ENCODE data around the gene MCC. TPM values are rescaled to one million over a fixed set of nuclear protein-coding genes. Genes with fewer than 3 reads are reported as not detected.

MCC gene
- total RNA-seq, 1 donor from 2014 or later: 3.5 TPM

DNA sequence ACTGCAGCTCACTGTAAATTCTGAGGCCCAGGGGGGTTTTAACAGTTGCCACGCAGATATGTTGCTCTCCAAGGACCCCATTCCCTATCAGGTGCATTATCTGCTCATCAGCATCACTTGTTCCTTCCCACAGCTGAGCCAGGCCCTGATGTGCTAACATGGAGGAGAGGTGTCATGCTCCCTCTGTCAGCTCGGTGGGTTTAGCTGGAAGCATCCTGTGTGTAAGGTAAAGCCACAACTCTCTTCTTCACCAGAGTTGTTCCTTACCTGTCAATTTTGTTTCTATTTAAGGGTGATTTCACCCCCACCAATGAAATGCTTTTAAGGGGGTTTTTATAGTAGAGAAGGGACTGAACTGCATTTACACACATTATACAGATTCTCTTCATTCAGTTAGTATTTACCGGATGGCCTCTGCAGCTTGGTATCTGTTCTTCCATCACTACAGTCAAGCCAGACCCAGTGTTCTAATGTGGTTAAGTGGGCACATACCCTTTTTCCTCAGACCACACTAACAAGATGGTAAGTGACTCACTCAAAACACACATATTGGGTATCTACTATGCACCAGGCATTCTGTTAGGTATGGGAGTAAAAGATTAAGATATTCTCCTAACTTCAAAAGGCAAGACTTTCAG is 306.3 kb downstream of the MCC start:
- intact Hi-C loops (cut with micrococcal nuclease): no loop called here

GRCh38 chr5:113181409-113181808 is 306.8 kb downstream of the MCC start:
- intact Hi-C loops (cut with micrococcal nuclease): no loop called here

DNA sequence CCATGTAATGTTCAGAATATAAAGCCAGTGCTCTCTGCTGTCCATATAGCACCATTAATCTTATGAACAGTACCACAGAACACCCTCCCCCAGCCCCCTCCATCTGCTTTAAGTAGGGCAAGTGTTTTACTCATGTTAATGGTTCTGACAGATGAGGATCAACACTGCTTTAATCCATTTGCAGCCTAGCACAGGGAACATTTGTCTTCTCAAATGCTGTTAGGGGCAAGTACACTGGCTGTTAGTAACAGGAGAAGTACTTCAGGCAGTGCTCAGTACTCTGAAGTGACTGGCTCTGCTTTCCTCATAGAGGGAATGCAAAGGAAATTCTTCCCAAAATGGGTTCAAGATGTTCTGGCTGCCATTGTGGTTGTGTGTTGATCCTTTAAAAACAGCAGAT is 309.1 kb downstream of the MCC start:
- intact Hi-C loops (cut with micrococcal nuclease): loop anchor here (5.0 kb wide), 1 partner anchor 248 kb away; no protein-coding TSS in a partner anchor

- intact Hi-C loops (cut with micrococcal nuclease): loop anchor here (5.0 kb wide), 1 partner anchor 249 kb away; no protein-coding TSS in a partner anchor
Observed at GRCh38 chr5:113178073-113178779, 310.0 kb downstream of the MCC start.

DNA sequence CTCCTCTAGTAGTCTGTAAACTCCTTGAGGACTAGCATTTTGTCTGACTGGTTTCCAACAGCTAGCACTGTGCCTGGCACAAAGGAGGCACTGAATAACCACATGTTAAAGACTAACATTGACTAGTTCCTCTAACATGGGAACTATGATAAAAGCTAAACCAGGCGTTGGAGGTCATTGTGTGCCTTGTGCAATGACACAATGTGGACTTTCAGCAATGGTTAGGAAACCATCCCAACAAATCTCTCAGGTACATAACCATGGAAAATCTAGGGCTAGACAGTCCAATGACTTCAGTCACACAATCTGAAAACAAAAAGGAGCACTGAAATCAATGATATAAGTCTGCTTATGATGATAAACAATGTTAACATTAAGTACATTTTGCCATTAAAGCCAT is 311.0 kb downstream of the MCC start:
- intact Hi-C loops (cut with micrococcal nuclease): loop anchor here (5.0 kb wide), 1 partner anchor 250 kb away; no protein-coding TSS in a partner anchor

DNA sequence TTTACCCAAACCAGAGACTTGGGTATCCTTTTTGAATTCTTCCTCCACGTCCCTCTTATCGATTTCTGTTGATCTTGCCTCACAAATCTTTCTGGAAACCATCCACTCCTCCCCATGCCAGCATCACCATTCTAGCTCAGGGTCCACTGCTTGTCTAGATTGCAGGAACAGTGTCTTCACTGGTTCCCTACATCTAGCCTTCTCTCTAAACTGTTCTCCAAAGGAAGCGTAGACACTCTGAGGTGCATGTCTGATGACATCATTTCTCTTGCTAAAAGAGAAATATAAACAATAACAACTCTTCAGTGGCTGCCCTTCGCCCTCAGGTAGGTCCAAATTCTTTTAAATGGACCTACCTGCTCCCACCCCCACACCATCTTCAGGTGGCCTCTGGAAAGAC is 311.5 kb downstream of the MCC start:
- intact Hi-C loops (cut with micrococcal nuclease): loop anchor here (5.0 kb wide), 1 partner anchor 251 kb away; no protein-coding TSS in a partner anchor

GRCh38 chr5:113176196-113176595 is 312.1 kb downstream of the MCC start:
- intact Hi-C loops (cut with micrococcal nuclease): loop anchor here (5.0 kb wide), 1 partner anchor 251 kb away; no protein-coding TSS in a partner anchor

DNA sequence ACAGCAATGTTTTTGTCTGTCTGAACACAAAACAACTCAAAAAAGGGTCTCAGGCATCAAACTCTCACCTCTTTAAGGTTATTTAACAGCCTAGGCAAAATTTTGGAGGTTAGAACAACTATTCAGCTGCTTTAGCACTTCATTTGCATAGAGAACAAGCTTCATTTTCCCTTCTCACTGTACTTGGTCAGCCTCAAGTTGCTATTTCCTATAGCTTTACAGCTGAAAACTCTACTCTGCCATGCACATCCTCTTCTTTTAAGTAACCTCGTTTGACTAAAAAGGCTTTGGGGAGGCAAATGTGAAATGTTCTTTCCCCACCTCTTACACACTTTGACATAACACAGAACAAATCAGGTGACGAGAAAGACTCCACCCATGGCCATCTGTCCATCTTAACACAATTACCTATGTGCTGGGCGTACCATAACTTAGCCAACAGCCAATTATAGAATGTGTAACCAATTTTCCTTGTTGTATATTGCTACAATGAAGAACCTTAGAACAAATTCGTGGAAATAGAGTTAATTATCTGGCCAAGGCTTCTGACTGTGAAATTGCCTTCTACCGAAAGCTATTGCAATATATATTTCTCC is 315.9 kb downstream of the MCC start:
- intact Hi-C loops (cut with micrococcal nuclease): no loop called here

DNA sequence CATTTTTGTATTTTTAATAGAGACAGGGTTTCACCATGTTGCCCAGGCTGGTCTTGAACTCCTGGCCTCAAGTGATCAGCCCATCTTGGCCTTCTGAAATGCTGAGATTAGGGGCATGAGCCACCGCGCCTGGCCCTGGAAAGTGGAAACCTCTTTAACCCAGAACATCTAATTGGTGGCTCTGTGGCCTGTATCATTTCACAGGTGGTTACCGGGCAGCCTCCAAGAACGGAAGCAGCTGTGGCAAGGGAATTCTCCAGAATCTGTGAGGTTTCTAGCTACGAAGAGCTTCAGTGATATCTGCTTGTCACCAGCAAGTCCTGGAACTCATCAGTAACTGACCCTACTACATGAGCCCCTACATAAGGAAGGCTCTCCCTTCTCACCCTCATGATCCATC is 316.7 kb downstream of the MCC start:
- intact Hi-C loops (cut with micrococcal nuclease): no loop called here

- intact Hi-C loops (cut with micrococcal nuclease): no loop called here
Observed at GRCh38 chr5:113170707-113171106, 317.5 kb downstream of the MCC start.

- intact Hi-C loops (cut with micrococcal nuclease): no loop called here
Observed at GRCh38 chr5:113169720-113170119, 318.5 kb downstream of the MCC start.

- intact Hi-C loops (cut with micrococcal nuclease): no loop called here
Observed at GRCh38 chr5:113167985-113168384, 320.3 kb downstream of the MCC start.

- intact Hi-C loops (cut with micrococcal nuclease): no loop called here
Observed at GRCh38 chr5:113166852-113167366, 321.3 kb downstream of the MCC start.

GRCh38 chr5:113166261-113166660 is 322.0 kb downstream of the MCC start:
- intact Hi-C loops (cut with micrococcal nuclease): no loop called here

DNA sequence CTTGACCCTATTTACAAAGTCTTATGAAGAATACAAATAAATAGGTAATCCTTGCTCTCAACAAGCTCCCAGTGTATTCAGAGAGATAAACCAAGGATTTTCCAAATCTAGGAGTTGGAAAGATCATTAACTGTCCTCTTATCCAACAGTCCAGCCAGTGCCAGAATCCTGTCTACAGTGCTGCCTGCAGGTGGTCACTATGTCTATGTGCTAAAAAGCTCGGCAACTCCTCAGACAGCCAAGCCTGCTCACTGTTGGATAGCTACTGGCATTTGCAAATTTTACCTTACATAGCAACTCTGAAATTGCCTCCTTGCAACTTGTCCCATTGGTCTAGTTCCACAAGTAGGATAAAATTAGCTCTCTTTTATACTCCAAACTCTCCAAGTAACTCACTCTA is 324.2 kb downstream of the MCC start:
- intact Hi-C loops (cut with micrococcal nuclease): no loop called here

GRCh38 chr5:113163328-113163727 is 324.9 kb downstream of the MCC start:
- intact Hi-C loops (cut with micrococcal nuclease): no loop called here

DNA sequence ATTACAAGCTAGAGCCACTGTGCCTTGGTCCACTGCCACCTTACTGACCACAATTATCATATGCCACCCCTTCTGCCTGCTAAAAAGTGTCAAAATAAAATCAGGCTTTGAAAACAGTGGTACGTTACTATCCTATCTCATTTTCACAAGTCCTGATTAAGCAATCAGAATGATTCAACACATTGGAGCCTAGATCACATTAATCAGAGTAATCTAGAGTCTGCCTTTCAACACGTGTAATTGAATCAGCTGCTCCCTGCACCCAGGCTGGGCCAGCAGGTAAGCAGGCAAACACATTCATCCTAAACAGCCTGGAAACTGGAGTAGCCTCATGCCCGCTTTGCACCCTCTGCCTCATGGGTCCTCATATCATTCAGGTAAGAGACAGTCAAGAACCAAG is 325.5 kb downstream of the MCC start:
- intact Hi-C loops (cut with micrococcal nuclease): no loop called here

- intact Hi-C loops (cut with micrococcal nuclease): no loop called here
Observed at GRCh38 chr5:113162208-113162607, 326.0 kb downstream of the MCC start.

GRCh38 chr5:113161806-113162205 is 326.4 kb downstream of the MCC start:
- intact Hi-C loops (cut with micrococcal nuclease): no loop called here

GRCh38 chr5:113157886-113158285 is 330.4 kb downstream of the MCC start:
- intact Hi-C loops (cut with micrococcal nuclease): loop anchor here (10.0 kb wide), 1 partner anchor 163 kb away; no protein-coding TSS in a partner anchor

- intact Hi-C loops (cut with micrococcal nuclease): loop anchor here (10.0 kb wide), 1 partner anchor 162 kb away; no protein-coding TSS in a partner anchor
Observed at GRCh38 chr5:113156271-113156877, 331.9 kb downstream of the MCC start.
